Gastrocnemius medialis (tissue), 4 donors: ENCODE measurements around the gene GLIS2.

ENCODE experiments used
- CTCF ChIP-seq, 5 experiments: fragments of 450-650 bp in 3 of 5; fragments of 200-600 bp in 2 of 5; sonication (generic) in 2 of 5; IDR thresholded peaks in 4 of 5; conservative IDR thresholded peaks in 1 of 5; 1 replicate in 4 of 5; 2 replicates in 1 of 5; pipeline ENCODE4 v1.5.1; 2016 to 2019; ENCODE audit warnings: antibody characterized with exemption in 5 of 5, mild to moderate bottlenecking in 3 of 5, moderate library complexity in 3 of 5
- POLR2A ChIP-seq, 2 donors: fragments of 450-650 bp; IDR thresholded peaks; one replicate each; pipeline ENCODE4 v1.6.1; 2017; ENCODE audit warnings: antibody characterized with exemption in 2 of 2, mild to moderate bottlenecking in 2 of 2, moderate library complexity in 2 of 2

GRCh38 chr16:4345836-4346781 lies 30.2 kb downstream of the GLIS2 start:
- TF ChIP-seq CTCF (IDR thresholded peaks at IDR 0.05 in 4 of 5, conservative IDR thresholded peaks at IDR 0.05 in 1 of 5) = no peak
- TF ChIP-seq POLR2A (IDR thresholded peaks at IDR 0.05) = no peak
